Heart left ventricle (tissue), 16 donors: ENCODE data around the gene ADARB1. TPM values are rescaled to one million over a fixed set of nuclear protein-coding genes. Genes with fewer than 3 reads are reported as not detected.

ENCODE experiments used
- ATAC-seq, 4 donors: fragments of 200-7000 bp; cut with Tn5 transposase; one replicate each; pipeline ENCODE4 v1.9.1; 2020 to 2022; ENCODE audit warnings: moderate library complexity in 4 of 4, mild to moderate bottlenecking in 3 of 4, moderate number of reproducible peaks in 1 of 4
- DNase-seq, 5 donors: peaks; one replicate each; pipeline ENCODE4 v3.0.0-alpha.2; 2020
- H3K27ac ChIP-seq, 12 donors: fragments of 200-600 bp; sonication (generic) in 4 of 12; one replicate each; pipeline versions ENCODE4 v1.5.0 to v1.8.0; 2016 to 2022; ENCODE audit warnings: mild to moderate bottlenecking in 2 of 12
- H3K27me3 ChIP-seq, 9 donors: fragments of 200-600 bp; sonication (generic) in 2 of 9; one replicate each; pipeline versions ENCODE4 v1.5.1 to v1.8.0; 2016 to 2022; ENCODE audit warnings: mild to moderate bottlenecking in 3 of 9
- H3K36me3 ChIP-seq, 9 donors: fragments of 200-600 bp; sonication (generic) in 2 of 9; one replicate each; pipeline versions ENCODE4 v1.5.0 to v1.8.0; 2018 to 2022; ENCODE audit warnings: mild to moderate bottlenecking in 2 of 9
- H3K4me1 ChIP-seq, 12 donors: fragments of 200-600 bp; sonication (generic) in 4 of 12; one replicate each; pipeline versions ENCODE4 v1.5.0 to v1.8.0; 2016 to 2022; ENCODE audit warnings: mild to moderate bottlenecking in 3 of 12
- H3K4me3 ChIP-seq, 12 donors: fragments of 200-600 bp; sonication (generic) in 4 of 12; one replicate each; pipeline versions ENCODE4 v1.5.0 to v1.8.0; 2017 to 2022; ENCODE audit warnings: mild to moderate bottlenecking in 9 of 12, moderate library complexity in 4 of 12
- H3K9me3 ChIP-seq, 12 donors: fragments of 200-600 bp; sonication (generic) in 4 of 12; one replicate each; pipeline versions ENCODE4 v1.5.0 to v1.8.0; 2016 to 2022; ENCODE audit warnings: mild to moderate bottlenecking in 1 of 12
- POLR2A ChIP-seq, 2 donors: fragments of 450-650 bp; IDR thresholded peaks; one replicate each; pipeline ENCODE4 v1.6.1; 2017; ENCODE audit warnings: antibody characterized with exemption in 2 of 2, mild to moderate bottlenecking in 2 of 2, moderate library complexity in 2 of 2
- WGBS, 4 donors: extraction: QIAGEN DNeasy Blood & Tissue Kit in 2 of 4; methylation state at CpG; one replicate each; pipeline versions ENCODE4 v1.1.5 to v1.1.7; 2013 to 2018; 5-methylcytosine and 5-hydroxymethylcytosine counted together
- intact Hi-C, 10 donors: fragments of 100-400 bp; cut with DNase I; formaldehyde crosslinking; loops; one replicate each; pipeline versions ENCODE4 v1.11.1 to v1.14.2; 2022
- polyA plus RNA-seq, 2 donors: library from polyadenylated mRNA; stranded (reverse); fragments of 200-250 nt; gene quantifications; one replicate each; pipeline ENCODE4 v1.2.3, GENCODE V29; 2013
- total RNA-seq, 9 donors: library from RNA; depleted of rRNA in 2 of 9; stranded (reverse); fragments of >200 nt in 2 of 9; fragmentation: NEBNext Ultra II Directional in 3 of 9; extraction: Animal tissue kit (Norgen Biotek cat#: 25700) in 3 of 9; gene quantifications; one replicate each; pipeline versions ENCODE4 v1.1.0 to v1.2.4, GENCODE V29; 2016 to 2023
- TF ChIP-seq, protein P1 (sequence below), 12 donors: fragments of 200-600 bp; sonication (generic) in 4 of 12; IDR thresholded peaks; one replicate each; pipeline versions ENCODE4 v1.5.0 to v1.8.0; 2018 to 2022; ENCODE audit warnings: antibody characterized with exemption in 12 of 12, mild to moderate bottlenecking in 5 of 12
- donor health status: ischemic (EF 13 %, LVEDD 7.1; RV severe dilation, severe dysfunction).
- donor health status: healthy with polysubstance abuse.
- donor health status: DM: no; HTN: yes; CAD: no.
- donor health status: DM: no; HTN: no; CAD: no.
- donor health status: ischemic (EF 25% LVEDD 6.9; RV normal size, moderate dysfunction).
- donor health status: ischemic (EF 25% LVEDD 5.7; RV mildly dilated, moderate dysfunction).
- donor health status: healthy.
- donor health status: DM: yes; HTN: yes; CAD: no.
- donor health status: ischemic (EF 35%, LVEDD 5.7; RV mildly dilated, moderate dysfunction).
- donor health status: nonischemic (EF 11% LVEDD 7.7; RV severe dilation, severe dysfunction).
- donor health status: DM: yes; HTN: yes; CAD: no.
- donor health status: PGD.
- donor health status: ischemic (EF 29% LVEDD 5.4; RV normal size, mild dysfunction).
- donor health status: nonischemic (EF 23%, LVEDD 6.1; RV moderate dilation, normal function).

The ADARB1 gene
- total and polyA plus RNA-seq, 11 donors = 6.9 to 16.3 (median 12.0) TPM

DNA sequence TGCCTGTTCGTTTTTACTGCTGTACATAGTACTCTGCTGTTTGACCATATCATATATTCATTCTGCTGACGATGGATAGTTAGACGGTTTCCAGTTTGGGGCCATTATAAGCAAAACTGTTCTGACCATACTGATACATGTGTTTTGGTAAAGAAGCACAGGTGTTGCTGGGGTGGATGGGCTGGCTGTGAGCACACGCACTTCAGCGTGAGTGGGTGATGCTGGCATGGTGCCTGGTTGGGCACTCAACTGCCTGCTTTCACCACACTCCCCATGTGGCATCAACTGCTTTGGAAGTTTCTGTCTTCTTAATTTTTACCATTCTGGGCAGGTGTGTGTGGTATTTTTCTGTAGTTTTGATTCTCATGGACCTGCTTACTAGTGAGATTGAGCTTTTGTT, 37.3 kb downstream of the ADARB1 start:
- intact Hi-C loops = loop anchor here in 3 of 10 donors (5.0 kb wide), 2 partner anchors 34 to 1054 kb away; no protein-coding TSS in a partner anchor
- ATAC-seq (no peak), DNase-seq (no peak)
- no peak overlapping the region for H3K4me3 ChIP-seq
- WGBS, 4 donors = 59 to 79% (median 71%) methylated on average over 5 of the region's 5 CpGs
- H3K36me3 ChIP-seq = peaks cover 0 to 5% (median 0%) of the 10 kb centered on the region in 9 donors
- no peaks in the 10 kb centered on the region for H3K27me3 ChIP-seq
- no peaks in the 10 kb centered on the region for H3K9me3 ChIP-seq
- TF ChIP-seq, protein P1, sequence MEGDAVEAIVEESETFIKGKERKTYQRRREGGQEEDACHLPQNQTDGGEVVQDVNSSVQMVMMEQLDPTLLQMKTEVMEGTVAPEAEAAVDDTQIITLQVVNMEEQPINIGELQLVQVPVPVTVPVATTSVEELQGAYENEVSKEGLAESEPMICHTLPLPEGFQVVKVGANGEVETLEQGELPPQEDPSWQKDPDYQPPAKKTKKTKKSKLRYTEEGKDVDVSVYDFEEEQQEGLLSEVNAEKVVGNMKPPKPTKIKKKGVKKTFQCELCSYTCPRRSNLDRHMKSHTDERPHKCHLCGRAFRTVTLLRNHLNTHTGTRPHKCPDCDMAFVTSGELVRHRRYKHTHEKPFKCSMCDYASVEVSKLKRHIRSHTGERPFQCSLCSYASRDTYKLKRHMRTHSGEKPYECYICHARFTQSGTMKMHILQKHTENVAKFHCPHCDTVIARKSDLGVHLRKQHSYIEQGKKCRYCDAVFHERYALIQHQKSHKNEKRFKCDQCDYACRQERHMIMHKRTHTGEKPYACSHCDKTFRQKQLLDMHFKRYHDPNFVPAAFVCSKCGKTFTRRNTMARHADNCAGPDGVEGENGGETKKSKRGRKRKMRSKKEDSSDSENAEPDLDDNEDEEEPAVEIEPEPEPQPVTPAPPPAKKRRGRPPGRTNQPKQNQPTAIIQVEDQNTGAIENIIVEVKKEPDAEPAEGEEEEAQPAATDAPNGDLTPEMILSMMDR (IDR thresholded peaks at IDR 0.05) = no peak
- no peak for TF ChIP-seq POLR2A (IDR thresholded peaks at IDR 0.05)
- peaks cover 6 to 74% (median 60%) of the 10 kb centered on the region in 12 donors for H3K4me1 ChIP-seq
- H3K27ac ChIP-seq = peak overlapping the region in 1 of 12 donors; percentile 77

DNA sequence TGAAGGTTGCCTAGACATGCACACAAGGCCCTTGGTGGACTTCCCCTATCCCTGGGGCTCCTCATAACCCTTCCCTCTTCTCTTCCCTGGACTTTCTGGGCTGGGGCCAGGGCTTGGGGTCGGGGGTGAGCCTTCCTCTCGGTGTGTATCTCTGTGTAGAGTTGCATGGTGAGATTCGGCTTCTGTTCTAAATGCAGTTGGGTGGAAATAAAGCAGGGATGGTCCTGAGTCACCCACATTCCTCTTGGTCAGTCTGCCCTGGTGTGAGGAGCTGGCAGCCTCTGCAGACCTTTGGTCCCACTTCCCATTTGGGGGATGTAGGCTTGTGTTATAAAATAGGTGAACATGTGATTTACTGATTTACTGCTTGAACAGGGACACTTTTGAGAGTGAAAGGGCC, 38.0 kb downstream of the ADARB1 start:
- intact Hi-C loops = loop anchor here in 3 of 10 donors (5.0 kb wide), 2 partner anchors 35 to 1055 kb away; no protein-coding TSS in a partner anchor
- ATAC-seq (no peak), DNase-seq (no peak)
- 75 to 94% (median 79%) methylated on average over 3 of the region's 3 CpGs for WGBS, 4 donors
- Histone ChIP-seq H3K9me3 (no peaks in the 10 kb centered on the region), H3K4me3 (no peak overlapping the region), H3K36me3 (peaks cover 0 to 5% (median 0%) of the 10 kb centered on the region in 9 donors), H3K27me3 (no peaks in the 10 kb centered on the region), H3K27ac (no peak overlapping the region), H3K4me1 (peaks cover 6 to 73% (median 60%) of the 10 kb centered on the region in 12 donors)
- no peak for TF ChIP-seq POLR2A (IDR thresholded peaks at IDR 0.05)
- TF ChIP-seq, protein P1 (IDR thresholded peaks at IDR 0.05) = no peak

DNA sequence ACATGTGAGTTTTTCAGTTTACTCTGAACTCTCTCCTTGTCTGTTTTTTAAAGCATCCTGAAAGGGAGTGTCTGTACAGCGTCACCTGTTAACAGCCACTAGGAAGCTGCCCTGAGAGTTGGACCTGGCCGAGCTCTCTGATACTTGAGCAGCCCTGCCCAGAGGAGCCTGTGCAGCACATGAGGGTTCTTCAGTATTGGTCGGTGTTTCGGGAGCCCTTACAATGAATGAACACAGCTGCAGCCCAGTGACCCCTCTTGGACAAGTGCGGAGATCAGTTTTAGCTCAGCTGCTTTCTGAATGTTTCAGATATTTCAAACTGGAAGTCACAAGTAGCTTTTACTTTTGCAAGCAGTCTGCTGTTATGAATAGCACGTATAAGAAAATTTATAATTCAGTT, 39.2 kb downstream of the ADARB1 start:
- intact Hi-C loops = loop anchor here in 3 of 10 donors (5.0 kb wide), 2 partner anchors 36 to 1056 kb away; no protein-coding TSS in a partner anchor
- TF ChIP-seq, protein P1 (IDR thresholded peaks at IDR 0.05) = no peak
- TF ChIP-seq POLR2A (IDR thresholded peaks at IDR 0.05) = no peak
- 33 to 47% (median 46%) methylated on average over 6 of the region's 6 CpGs for WGBS, 4 donors
- peaks cover 6 to 71% (median 56%) of the 10 kb centered on the region in 12 donors for H3K4me1 ChIP-seq
- H3K9me3 ChIP-seq = peaks cover 0 to 7% (median 0%) of the 10 kb centered on the region in 12 donors
- H3K36me3 ChIP-seq = peaks cover 0 to 5% (median 0%) of the 10 kb centered on the region in 9 donors
- no peaks in the 10 kb centered on the region for H3K27me3 ChIP-seq
- DNase-seq (no peak), ATAC-seq (peak in 2 of 4 donors; percentile 26 to 29)
- no peak overlapping the region for H3K4me3 ChIP-seq
- H3K27ac ChIP-seq = peak overlapping the region in 7 of 12 donors; percentile 16 to 66 (median 46)

DNA sequence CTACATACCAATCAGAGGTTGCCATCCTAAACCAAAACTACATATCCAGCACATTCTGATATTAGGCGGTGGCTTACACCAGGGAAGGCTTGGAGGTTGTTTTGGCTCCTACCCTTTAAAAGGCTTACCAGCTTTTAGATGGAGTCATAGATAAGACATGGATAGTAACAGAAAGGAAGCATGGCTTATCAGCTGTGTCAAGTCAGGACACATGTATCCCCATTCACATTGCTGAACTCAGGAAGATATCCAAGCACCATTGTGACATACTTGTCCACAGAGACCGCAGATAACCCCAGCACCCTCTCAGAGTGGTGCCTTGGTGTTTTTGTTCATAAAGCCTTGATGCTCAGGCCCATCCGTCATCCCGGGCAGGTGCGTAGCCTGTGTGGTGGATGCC, 39.7 kb downstream of the ADARB1 start:
- intact Hi-C loops = loop anchor here in 3 of 10 donors (5.0 kb wide), 2 partner anchors 37 to 1057 kb away; no protein-coding TSS in a partner anchor
- TF ChIP-seq, protein P1 (IDR thresholded peaks at IDR 0.05) = no peak
- TF ChIP-seq POLR2A (IDR thresholded peaks at IDR 0.05) = no peak
- 35 to 54% (median 40%) methylated on average over 5 of the region's 5 CpGs for WGBS, 4 donors
- H3K4me3 ChIP-seq = no peak overlapping the region
- no peaks in the 10 kb centered on the region for H3K27me3 ChIP-seq
- peak overlapping the region in 9 of 12 donors; percentile 6 to 66 (median 39) for H3K27ac ChIP-seq
- peaks cover 0 to 7% (median 0%) of the 10 kb centered on the region in 12 donors for H3K9me3 ChIP-seq
- peaks cover 6 to 66% (median 51%) of the 10 kb centered on the region in 12 donors for H3K4me1 ChIP-seq
- peak; percentile 47 to 83 (median 78) for ATAC-seq
- DNase-seq = no peak
- peaks cover 0 to 6% (median 0%) of the 10 kb centered on the region in 9 donors for H3K36me3 ChIP-seq
